HG02938 (cell line): ENCODE results near the gene KRTAP5-11.
"Not testable (repeated sequence)": the region's sequence is repeated elsewhere in the genome, so short reads cannot be mapped to it uniquely, and the experiment has no call there.

Source experiments
- ATAC-seq: cut with Tn5 transposase; IDR thresholded peaks from one replicate; pipeline ENCODE4 v1.9.1; 2021; ENCODE audit warnings: mild to moderate bottlenecking, moderate library complexity; ENCODE audit not compliant: unreplicated experiment

KRTAP5-11 gene

GRCh38 chr11:71582309-71582895 lies at the start of gene KRTAP5-11:
Gene KRTAP5-11 (minus strand): TSS chr11:71582875. CDS start chr11:71582837, 38 bp downstream.
- ATAC-seq, result no peak

GRCh38 chr11:71631551-71631950 lies 48.9 kb upstream of the KRTAP5-11 start:
- ATAC-seq, result not testable (repeated sequence)

- ATAC-seq, result not testable (repeated sequence)
Measured at GRCh38 chr11:71630071-71630470, 47.4 kb upstream of the KRTAP5-11 start.

GRCh38 chr11:71628943-71629342 lies 46.3 kb upstream of the KRTAP5-11 start:
- not testable (repeated sequence) for ATAC-seq

GRCh38 chr11:71623226-71623625 lies 40.6 kb upstream of the KRTAP5-11 start:
- ATAC-seq, result not testable (repeated sequence)

GRCh38 chr11:71622561-71622960 lies 39.9 kb upstream of the KRTAP5-11 start:
- not testable (repeated sequence) for ATAC-seq

GRCh38 chr11:71615003-71615402 lies 32.3 kb upstream of the KRTAP5-11 start:
- ATAC-seq, result not testable (repeated sequence)

GRCh38 chr11:71614366-71614917 lies 31.8 kb upstream of the KRTAP5-11 start:
- ATAC-seq, result not testable (repeated sequence)

- ATAC-seq, result not testable (repeated sequence)
Measured at GRCh38 chr11:71613931-71614330, 31.3 kb upstream of the KRTAP5-11 start.

GRCh38 chr11:71611218-71611910 lies 28.7 kb upstream of the KRTAP5-11 start:
- ATAC-seq, result not testable (repeated sequence)

GRCh38 chr11:71608272-71608671 lies 25.6 kb upstream of the KRTAP5-11 start:
- ATAC-seq, result not testable (repeated sequence)

- ATAC-seq, result not testable (repeated sequence)
Measured at GRCh38 chr11:71607520-71608216, 25.0 kb upstream of the KRTAP5-11 start.

GRCh38 chr11:71606853-71607519 lies 24.3 kb upstream of the KRTAP5-11 start:
- not testable (repeated sequence) for ATAC-seq

GRCh38 chr11:71604798-71605488 lies 22.3 kb upstream of the KRTAP5-11 start:
- ATAC-seq, result not testable (repeated sequence)

GRCh38 chr11:71603221-71603620 lies 20.5 kb upstream of the KRTAP5-11 start:
- ATAC-seq, result not testable (repeated sequence)

- not testable (repeated sequence) for ATAC-seq
Measured at GRCh38 chr11:71589546-71589920, 6.9 kb upstream of the KRTAP5-11 start.

- ATAC-seq, result not testable (repeated sequence)
Measured at GRCh38 chr11:71588822-71589545, 6.3 kb upstream of the KRTAP5-11 start.

GRCh38 chr11:71588314-71588713 lies 5.6 kb upstream of the KRTAP5-11 start:
- not testable (repeated sequence) for ATAC-seq

GRCh38 chr11:71585673-71586072 lies 3.0 kb upstream of the KRTAP5-11 start:
- not testable (repeated sequence) for ATAC-seq

- not testable (repeated sequence) for ATAC-seq
Measured at GRCh38 chr11:71582969-71583368, 294 bp upstream of the KRTAP5-11 start.
